ENCODE data around the gene OR10Z1. TPM values are rescaled to one million over a fixed set of nuclear protein-coding genes. Genes with fewer than 3 reads are reported as not detected.

The OR10Z1 gene
- total RNA-seq, 1 experiment from 2014 or later = not detected

Other genes with a start within 250 kb of the OR10Z1 start
- not detected in 2 replicates for gene OR10T2, start 205.8 kb upstream of the OR10Z1 start, total RNA-seq (2014; rRNA removed; shearing (Covaris generic))
- gene OR10K2, start 179.0 kb upstream of the OR10Z1 start, total RNA-seq (2014; rRNA removed; shearing (Covaris generic)) = not detected in 2 replicates
- not detected in 2 replicates for gene OR10K1, start 143.4 kb upstream of the OR10Z1 start, total RNA-seq (2014; rRNA removed; shearing (Covaris generic))
- not detected in 2 replicates for gene OR10R2, start 133.0 kb upstream of the OR10Z1 start, total RNA-seq (2014; rRNA removed; shearing (Covaris generic))
- gene OR6Y1, start 50.9 kb upstream of the OR10Z1 start, total RNA-seq (2014; rRNA removed; shearing (Covaris generic)) = not detected in 2 replicates
- not detected in 2 replicates for gene OR6P1, start 34.7 kb upstream of the OR10Z1 start, total RNA-seq (2014; rRNA removed; shearing (Covaris generic))
- gene OR10X1, start 25.4 kb upstream of the OR10Z1 start, total RNA-seq (2014; rRNA removed; shearing (Covaris generic)) = not detected in 2 replicates
- gene SPTA1, start 81.4 kb downstream of the OR10Z1 start, total RNA-seq (2014; rRNA removed; shearing (Covaris generic)) = not detected in 2 replicates
- gene OR6K2, start 95.4 kb downstream of the OR10Z1 start, total RNA-seq (2014; rRNA removed; shearing (Covaris generic)) = not detected in 2 replicates
- gene OR6K3, start 115.5 kb downstream of the OR10Z1 start, total RNA-seq (2014; rRNA removed; shearing (Covaris generic)) = not detected in 2 replicates
- not detected in 2 replicates for gene OR6K6, start 149.5 kb downstream of the OR10Z1 start, total RNA-seq (2014; rRNA removed; shearing (Covaris generic))
- gene OR6N1, start 166.9 kb downstream of the OR10Z1 start, total RNA-seq (2014; rRNA removed; shearing (Covaris generic)) = not detected in 2 replicates
- gene OR6N2, start 175.9 kb downstream of the OR10Z1 start, total RNA-seq (2014; rRNA removed; shearing (Covaris generic)) = not detected in 2 replicates
- not detected in 2 replicates for gene MNDA, start 226.1 kb downstream of the OR10Z1 start, total RNA-seq (2014; rRNA removed; shearing (Covaris generic))